Activated gamma-delta T cell treated with anti-CD3 and anti-CD28 coated beads, Interleukin-2, amount 50 U/mL, for 16 hours (primary cell): ENCODE data around the gene GOLGA8B.
A peak's percentile ranks its signal among the peaks of the same experiment; 100 is the strongest.
"Not testable (repeated sequence)": the region's sequence is repeated elsewhere in the genome, so short reads cannot be mapped to it uniquely, and the experiment has no call there.

Experiments
- DNase-seq: peaks from one replicate; pipeline ENCODE4 v3.0.0-alpha.2; 2020; ENCODE audit warnings: low read depth

GOLGA8B gene, protein sequence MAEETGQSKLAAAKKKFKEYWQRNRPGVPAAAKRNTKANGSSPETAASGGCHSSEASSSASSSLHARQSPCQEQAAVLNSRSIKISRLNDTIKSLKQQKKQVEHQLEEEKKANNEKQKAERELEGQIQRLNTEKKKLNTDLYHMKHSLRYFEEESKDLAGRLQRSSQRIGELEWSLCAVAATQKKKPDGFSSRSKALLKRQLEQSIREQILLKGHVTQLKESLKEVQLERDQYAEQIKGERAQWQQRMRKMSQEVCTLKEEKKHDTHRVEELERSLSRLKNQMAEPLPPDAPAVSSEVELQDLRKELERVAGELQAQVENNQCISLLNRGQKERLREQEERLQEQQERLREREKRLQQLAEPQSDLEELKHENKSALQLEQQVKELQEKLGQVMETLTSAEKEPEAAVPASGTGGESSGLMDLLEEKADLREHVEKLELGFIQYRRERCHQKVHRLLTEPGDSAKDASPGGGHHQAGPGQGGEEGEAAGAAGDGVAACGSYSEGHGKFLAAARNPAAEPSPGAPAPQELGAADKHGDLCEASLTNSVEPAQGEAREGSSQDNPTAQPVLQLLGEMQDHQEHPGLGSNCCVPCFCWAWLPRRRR

GRCh38 chr15:34583399-34584329 is at the start of gene GOLGA8B:
TSS of gene GOLGA8B (minus strand) at chr15:34583651. CDS start at chr15:34535912, 47,739 bp downstream.
- peak; percentile 67 for DNase-seq

DNA sequence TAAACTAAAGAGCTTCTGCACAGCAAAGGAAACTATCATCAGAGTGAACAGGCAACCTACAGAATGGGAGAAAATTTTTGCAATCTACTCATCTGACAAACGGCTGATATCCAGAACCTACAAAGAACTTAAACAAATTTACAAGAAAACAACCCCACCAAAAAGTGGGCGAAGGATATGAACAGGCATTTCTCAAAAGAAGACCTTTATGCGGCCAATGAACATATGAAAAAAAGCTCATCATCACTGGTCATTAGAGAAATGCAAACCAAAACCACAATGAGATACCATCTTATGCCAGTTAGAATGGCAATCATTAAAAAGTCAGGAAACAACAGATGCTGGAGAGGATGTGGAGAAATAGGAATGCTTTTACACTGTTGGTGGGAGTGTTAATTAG is 49.7 kb upstream of the GOLGA8B start:
- DNase-seq, result not testable (repeated sequence)

- DNase-seq, result no peak
Measured at GRCh38 chr15:34628577-34629152, 45.2 kb upstream of the GOLGA8B start.

- DNase-seq, result no peak
Measured at GRCh38 chr15:34625007-34625406, 41.6 kb upstream of the GOLGA8B start.

DNA sequence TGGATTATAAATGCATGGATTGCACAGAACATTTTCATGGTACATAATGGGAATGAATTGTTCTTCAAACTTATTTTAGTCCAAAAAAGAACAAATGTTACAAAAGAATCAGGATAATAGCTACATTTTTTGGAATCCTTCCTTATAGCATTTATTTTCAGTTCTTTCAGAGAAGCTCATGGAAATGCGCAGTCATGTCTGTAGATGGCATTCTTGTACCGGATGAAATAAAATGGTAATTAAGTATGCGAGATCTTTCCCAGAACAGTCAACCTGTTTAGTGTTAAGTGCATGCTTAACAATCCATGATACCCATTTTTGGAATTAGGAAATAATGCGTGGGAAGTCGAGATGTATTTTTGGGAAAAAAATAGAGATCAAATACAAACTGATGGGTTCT is 38.2 kb upstream of the GOLGA8B start:
- DNase-seq, result no peak

GRCh38 chr15:34620814-34621213 is 37.4 kb upstream of the GOLGA8B start:
- no peak for DNase-seq

DNA sequence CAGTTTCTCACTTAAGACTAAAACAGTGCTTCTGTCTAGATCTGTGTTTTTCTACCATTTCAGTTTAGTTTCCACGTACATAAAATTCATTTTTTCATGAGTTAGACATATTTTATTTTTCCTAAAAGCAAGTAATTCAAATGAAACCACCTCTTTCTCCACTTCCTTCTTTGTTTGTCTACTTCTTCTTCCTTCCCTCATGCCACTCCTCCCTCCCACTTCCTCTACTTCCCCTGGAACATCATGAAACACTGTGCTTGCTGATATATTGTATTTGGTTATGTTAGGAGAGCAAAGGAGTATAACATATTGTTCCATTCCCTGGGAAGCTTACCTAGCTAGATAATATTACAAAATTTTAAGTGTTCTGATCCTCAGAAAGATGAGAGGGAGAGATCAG is 36.7 kb upstream of the GOLGA8B start:
- DNase-seq, result no peak

DNA sequence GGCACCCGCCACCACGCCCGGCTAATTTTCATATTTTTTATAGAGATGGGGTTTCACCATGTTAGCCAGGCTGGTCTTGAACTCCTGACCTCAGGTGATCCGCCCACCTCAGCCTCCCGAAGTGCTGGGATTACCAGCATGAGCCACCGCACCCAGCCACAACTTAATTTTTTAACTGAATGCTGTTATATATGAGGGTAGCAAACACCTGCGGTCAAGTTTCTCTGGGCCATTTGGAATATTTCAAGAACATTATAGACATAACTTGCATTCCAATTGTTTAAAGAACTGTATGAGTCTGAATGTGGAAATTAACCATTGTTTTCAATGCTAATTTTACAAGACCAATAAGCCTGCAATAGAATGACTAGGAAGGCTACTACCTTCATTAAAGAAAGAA is 35.7 kb upstream of the GOLGA8B start:
- DNase-seq, result no peak

GRCh38 chr15:34618073-34618472 is 34.6 kb upstream of the GOLGA8B start:
- no peak for DNase-seq

DNA sequence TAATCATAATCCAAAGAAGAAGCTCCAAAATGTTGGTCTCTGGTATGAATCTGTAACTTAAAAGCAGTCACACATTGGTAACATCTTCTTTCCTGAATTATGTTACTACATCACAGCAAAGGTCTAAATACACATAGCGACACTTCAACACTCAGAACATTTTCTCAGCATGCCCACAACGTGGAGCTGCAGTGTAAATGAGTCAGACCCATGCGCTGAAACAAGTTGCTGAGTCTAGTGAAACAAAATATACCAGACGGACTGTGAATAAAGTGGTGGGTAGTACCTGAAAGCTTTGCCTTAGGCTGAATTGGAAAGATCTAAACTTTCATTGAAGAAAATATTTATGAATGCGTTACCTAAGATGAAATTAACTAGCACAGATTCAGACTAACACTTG is 33.2 kb upstream of the GOLGA8B start:
- no peak for DNase-seq

DNA sequence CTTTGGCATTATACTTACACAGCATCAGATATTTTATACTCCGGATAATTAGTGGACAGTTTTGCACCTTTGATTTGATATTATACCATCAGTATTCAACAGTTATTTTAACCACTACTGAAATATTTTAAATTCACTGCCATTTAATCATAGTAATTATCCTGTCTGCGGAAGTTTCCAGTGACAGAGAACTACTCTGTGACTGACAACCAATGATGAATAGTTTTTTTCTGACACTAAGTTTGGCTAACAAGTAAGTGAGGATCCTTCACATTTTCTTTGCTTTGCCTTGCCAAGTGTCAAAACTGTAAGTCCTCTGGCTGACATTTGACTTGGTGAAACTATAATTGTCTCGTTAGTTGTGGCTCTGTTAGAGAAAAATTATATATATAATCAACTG is 30.5 kb upstream of the GOLGA8B start:
- no peak for DNase-seq

DNA sequence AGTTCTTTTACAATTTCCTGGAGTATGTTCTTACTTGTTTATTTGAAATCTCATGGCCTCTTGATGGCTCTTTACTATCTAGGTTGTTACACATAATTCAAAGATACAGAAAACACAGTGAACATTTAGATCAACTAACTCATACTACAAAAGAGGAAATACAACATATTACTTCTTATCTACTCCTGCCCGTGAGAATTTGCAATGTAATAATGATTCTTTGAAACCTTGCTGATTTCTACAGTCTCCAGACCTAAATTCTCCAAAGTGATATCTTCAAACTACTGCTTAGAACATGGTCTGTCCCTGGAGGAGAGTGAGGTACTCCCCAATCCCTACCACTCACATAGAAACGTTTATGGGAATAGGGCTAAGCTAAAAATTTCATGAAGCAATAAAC is 29.9 kb upstream of the GOLGA8B start:
- DNase-seq, result no peak

GRCh38 chr15:34610354-34610753 is 26.9 kb upstream of the GOLGA8B start:
- no peak for DNase-seq

- DNase-seq, result no peak
Measured at GRCh38 chr15:34609102-34610057, 25.9 kb upstream of the GOLGA8B start.

- DNase-seq, result no peak
Measured at GRCh38 chr15:34608517-34608916, 25.1 kb upstream of the GOLGA8B start.

DNA sequence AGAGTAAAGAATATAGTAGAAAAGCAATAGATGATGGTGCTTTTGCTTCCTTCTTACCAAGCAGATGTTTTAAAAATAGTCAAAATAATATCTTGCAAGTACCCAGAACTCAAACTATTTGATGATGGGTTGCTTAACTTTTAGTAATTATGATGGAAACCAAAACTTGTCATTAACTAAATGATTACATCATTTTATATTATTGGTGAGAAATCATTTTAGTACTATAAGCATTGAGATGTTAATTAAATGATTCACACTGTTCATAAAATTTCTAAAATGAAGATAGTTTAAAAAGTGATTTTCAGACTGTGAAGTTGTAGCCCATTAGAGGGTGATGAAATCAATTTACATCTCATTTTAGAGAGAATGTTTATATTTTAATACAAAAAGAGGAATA is 24.4 kb upstream of the GOLGA8B start:
- no peak for DNase-seq

DNA sequence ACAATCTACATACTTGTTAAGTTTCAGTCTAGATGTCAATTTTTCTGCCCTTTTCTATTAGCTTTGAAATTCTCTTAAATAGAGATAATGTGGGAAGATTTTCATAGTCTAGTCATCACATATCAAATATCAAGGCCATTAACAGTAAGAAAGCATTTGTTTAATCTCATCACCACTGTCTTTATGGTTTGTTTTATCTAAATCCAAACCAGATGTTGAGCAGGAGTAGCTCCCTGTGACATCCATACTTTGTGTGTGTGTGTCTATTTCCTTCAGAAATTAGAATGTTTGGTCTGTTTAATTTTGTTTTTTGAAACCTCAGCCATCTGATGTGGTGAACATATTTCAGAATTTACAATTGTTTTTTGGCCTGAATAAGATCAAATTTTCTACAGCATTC is 23.1 kb upstream of the GOLGA8B start:
- DNase-seq, result no peak

DNA sequence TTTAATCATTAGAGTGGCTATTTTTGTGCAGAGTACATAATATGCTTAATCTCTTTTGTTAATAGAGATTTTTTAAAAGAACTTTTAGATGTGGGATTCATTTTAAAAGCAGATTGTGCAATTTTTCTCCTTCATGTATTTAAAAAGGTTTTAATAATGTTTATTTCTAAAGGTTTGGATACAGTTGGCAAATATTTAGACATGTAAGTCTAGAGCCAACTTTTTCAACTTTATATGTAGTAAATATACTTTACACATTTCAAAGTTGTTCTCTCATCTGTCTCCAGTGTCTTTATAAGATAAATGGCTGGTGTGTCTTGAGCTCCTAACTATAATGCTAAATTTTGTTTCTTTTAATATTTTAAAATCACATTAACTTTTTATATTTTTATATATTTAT is 22.7 kb upstream of the GOLGA8B start:
- DNase-seq, result no peak

- DNase-seq, result no peak
Measured at GRCh38 chr15:34603095-34603494, 19.6 kb upstream of the GOLGA8B start.

- no peak for DNase-seq
Measured at GRCh38 chr15:34600923-34601322, 17.5 kb upstream of the GOLGA8B start.
